HUES6 (cell line): ENCODE measurements around the gene CD6.

ENCODE experiments used
- H3K27ac ChIP-seq: 2 replicates; pipeline ENCODE4 v1.7.0; 2013; ENCODE audit warnings: low read depth, mild to moderate bottlenecking, low read length, inconsistent platforms
- H3K27me3 ChIP-seq: 2 replicates; pipeline ENCODE4 v1.6.1; 2013; ENCODE audit warnings: low read length; ENCODE audit not compliant: control insufficient read depth, insufficient read depth
- H3K36me3 ChIP-seq: 2 replicates; pipeline ENCODE4 v1.6.1; 2013; ENCODE audit warnings: low read length; ENCODE audit not compliant: control insufficient read depth, insufficient read depth
- H3K4me1 ChIP-seq: 2 replicates; pipeline ENCODE4 v1.6.1; 2013; ENCODE audit warnings: low read length; ENCODE audit not compliant: control insufficient read depth, insufficient read depth
- H3K4me3 ChIP-seq: 2 replicates; pipeline ENCODE4 v1.5.1; 2013; ENCODE audit warnings: low read depth, low read length
- H3K9ac ChIP-seq: one replicate; pipeline ENCODE4 v1.6.1; 2013; ENCODE audit warnings: mild to moderate bottlenecking, low read length
- H3K9me3 ChIP-seq: 2 replicates; pipeline ENCODE4 v1.6.1; 2013; ENCODE audit warnings: low read depth, low read length; ENCODE audit not compliant: control insufficient read depth, insufficient read depth

The CD6 gene

DNA sequence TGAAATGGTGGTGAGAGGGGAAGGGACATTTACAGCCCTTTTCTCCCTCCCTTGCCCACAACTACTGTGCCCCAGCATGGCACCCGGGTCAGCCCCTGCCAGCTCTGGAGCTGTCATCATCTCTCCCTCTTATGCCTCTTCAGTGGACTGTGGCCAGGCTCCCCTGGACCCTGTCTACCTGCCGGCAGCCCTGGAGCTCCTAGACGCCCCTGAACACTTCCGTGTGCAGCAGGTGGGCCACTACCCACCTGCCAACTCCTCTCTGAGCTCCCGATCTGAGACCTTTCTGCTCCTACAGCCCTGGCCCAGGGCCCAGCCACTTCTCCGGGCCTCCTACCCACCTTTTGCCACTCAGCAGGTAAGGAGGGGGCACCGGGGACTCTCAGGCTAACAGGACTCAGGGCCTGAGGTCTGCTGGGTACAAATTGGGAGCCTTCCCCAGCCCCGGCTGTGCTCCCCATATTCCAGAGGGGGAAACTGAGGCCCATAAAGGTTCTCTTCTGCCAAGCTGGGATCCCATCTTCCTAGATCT, 44.4 kb upstream of the CD6 start:
- Histone ChIP-seq H3K36me3 (peaks cover 46% of the 10 kb centered on the region), H3K27me3 (no peaks in the 10 kb centered on the region), H3K9ac (no peak overlapping the region), H3K27ac (no peak overlapping the region), H3K9me3 (no peaks in the 10 kb centered on the region), H3K4me1 (peaks cover 16% of the 10 kb centered on the region; the same call in 1 of the 2 replicates), H3K4me3 (no peak overlapping the region)

- Histone ChIP-seq H3K4me3 (no peak overlapping the region), H3K4me1 (peaks cover 17% of the 10 kb centered on the region; the same call in 1 of the 2 replicates), H3K27me3 (no peaks in the 10 kb centered on the region), H3K27ac (no peak overlapping the region), H3K9ac (no peak overlapping the region), H3K9me3 (no peaks in the 10 kb centered on the region), H3K36me3 (peaks cover 50% of the 10 kb centered on the region)
Measured at GRCh38 chr11:60927600-60927999, 43.9 kb upstream of the CD6 start.

DNA sequence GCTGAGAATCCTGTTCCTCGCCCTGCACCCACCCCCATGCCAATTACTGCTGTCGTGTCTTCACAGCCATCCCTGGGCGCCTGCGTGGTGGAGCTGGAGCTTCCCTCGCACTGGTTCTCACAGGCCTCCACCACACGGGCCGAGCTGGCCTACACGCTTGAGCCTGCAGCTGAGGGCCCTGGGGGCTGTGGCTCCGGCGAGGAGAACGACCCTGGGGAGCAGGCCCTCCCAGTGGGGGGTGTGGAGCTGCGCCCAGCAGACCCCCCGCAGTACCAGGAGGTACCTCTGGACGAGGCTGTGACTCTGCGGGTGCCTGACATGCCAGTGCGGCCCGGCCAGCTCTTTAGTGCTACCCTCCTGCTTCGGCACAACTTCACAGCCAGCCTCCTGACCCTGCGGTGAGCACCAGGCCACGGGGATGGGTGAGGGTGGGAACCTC, 42.9 kb upstream of the CD6 start:
- H3K27ac ChIP-seq, result no peak overlapping the region
- H3K9me3 ChIP-seq, result no peaks in the 10 kb centered on the region
- no peaks in the 10 kb centered on the region for H3K27me3 ChIP-seq
- peaks cover 18% of the 10 kb centered on the region; the same call in 1 of the 2 replicates for H3K4me1 ChIP-seq
- no peak overlapping the region for H3K4me3 ChIP-seq
- H3K9ac ChIP-seq, result no peak overlapping the region
- H3K36me3 ChIP-seq, result peaks cover 54% of the 10 kb centered on the region

GRCh38 chr11:60929764-60930163, 41.7 kb upstream of the CD6 start:
- H3K9ac ChIP-seq, result no peak overlapping the region
- H3K4me1 ChIP-seq, result peaks cover 12% of the 10 kb centered on the region; the same call in 1 of the 2 replicates
- no peak overlapping the region for H3K27ac ChIP-seq
- no peak overlapping the region for H3K4me3 ChIP-seq
- peaks cover 60% of the 10 kb centered on the region for H3K36me3 ChIP-seq
- no peaks in the 10 kb centered on the region for H3K9me3 ChIP-seq
- H3K27me3 ChIP-seq, result no peaks in the 10 kb centered on the region

- Histone ChIP-seq H3K27me3 (no peaks in the 10 kb centered on the region), H3K9ac (no peak overlapping the region), H3K36me3 (peaks cover 63% of the 10 kb centered on the region), H3K27ac (no peak overlapping the region), H3K4me1 (peaks cover 8% of the 10 kb centered on the region; the same call in 1 of the 2 replicates), H3K9me3 (no peaks in the 10 kb centered on the region), H3K4me3 (no peak overlapping the region)
Measured at GRCh38 chr11:60930394-60930793, 41.1 kb upstream of the CD6 start.

DNA sequence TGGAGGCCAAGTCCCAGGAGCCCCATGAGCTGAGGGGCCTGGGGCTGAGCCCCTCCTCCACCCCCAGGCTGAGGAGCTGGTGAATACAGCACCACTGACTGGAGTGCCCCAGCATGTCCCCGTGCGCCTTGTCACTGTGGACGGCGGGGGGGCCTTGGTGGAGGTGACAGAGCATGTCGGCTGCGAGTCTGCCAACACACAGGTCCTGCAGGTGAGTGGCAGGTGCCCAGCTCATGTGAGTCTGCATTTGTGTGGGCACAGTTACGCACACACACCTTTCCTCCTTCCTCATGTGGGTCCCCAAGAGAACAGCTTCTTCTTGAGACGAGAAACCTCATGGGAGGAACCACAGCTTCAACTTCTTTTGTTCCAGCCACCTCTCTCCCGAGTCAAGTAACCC, 39.6 kb upstream of the CD6 start:
- Histone ChIP-seq H3K27ac (no peak overlapping the region), H3K27me3 (no peaks in the 10 kb centered on the region), H3K9me3 (no peaks in the 10 kb centered on the region), H3K4me1 (peaks cover 2% of the 10 kb centered on the region; the same call in 1 of the 2 replicates), H3K9ac (no peak overlapping the region), H3K36me3 (peaks cover 72% of the 10 kb centered on the region), H3K4me3 (no peak overlapping the region)

- H3K4me3 ChIP-seq, result no peak overlapping the region
- H3K36me3 ChIP-seq, result peaks cover 72% of the 10 kb centered on the region
- H3K4me1 ChIP-seq, result peaks cover 2% of the 10 kb centered on the region; the same call in 1 of the 2 replicates
- no peaks in the 10 kb centered on the region for H3K9me3 ChIP-seq
- no peak overlapping the region for H3K27ac ChIP-seq
- H3K27me3 ChIP-seq, result no peaks in the 10 kb centered on the region
- H3K9ac ChIP-seq, result no peak overlapping the region
Measured at GRCh38 chr11:60932605-60933356, 38.7 kb upstream of the CD6 start.

DNA sequence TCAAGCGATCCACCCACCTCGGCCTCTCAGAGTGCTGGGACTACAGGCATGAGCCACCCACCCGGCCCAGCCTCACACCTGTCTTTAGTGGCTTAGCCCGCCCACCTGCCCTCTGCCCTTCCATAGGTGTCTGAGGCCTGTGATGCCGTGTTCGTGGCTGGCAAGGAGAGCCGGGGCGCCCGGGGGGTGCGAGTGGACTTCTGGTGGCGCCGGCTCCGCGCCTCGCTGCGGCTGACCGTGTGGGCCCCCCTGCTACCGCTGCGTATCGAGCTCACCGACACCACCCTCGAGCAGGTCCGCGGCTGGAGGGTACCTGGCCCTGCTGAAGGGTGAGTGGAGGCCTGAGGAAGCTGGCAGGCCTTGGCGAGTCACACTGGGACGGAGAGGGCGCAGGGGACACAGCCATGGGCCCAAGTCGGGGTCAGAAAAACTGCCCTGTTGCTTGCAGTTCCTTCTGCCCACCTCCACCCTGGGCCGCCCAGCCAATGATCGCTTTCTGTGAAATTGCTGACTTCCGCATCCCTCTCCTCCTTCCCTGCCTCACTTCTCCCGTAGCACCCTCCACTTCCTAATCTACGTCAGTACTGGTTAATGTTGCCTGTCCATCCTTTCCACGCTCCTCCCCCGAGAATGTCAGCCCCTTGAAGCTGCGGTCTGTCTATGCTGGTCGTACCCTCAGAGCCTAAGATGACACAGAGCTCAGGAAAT, 37.9 kb upstream of the CD6 start:
- H3K9me3 ChIP-seq, result no peaks in the 10 kb centered on the region
- H3K4me1 ChIP-seq, result peaks cover 2% of the 10 kb centered on the region; the same call in 1 of the 2 replicates
- no peak overlapping the region for H3K4me3 ChIP-seq
- peaks cover 64% of the 10 kb centered on the region for H3K36me3 ChIP-seq
- no peak overlapping the region for H3K27ac ChIP-seq
- no peak overlapping the region for H3K9ac ChIP-seq
- H3K27me3 ChIP-seq, result no peaks in the 10 kb centered on the region

DNA sequence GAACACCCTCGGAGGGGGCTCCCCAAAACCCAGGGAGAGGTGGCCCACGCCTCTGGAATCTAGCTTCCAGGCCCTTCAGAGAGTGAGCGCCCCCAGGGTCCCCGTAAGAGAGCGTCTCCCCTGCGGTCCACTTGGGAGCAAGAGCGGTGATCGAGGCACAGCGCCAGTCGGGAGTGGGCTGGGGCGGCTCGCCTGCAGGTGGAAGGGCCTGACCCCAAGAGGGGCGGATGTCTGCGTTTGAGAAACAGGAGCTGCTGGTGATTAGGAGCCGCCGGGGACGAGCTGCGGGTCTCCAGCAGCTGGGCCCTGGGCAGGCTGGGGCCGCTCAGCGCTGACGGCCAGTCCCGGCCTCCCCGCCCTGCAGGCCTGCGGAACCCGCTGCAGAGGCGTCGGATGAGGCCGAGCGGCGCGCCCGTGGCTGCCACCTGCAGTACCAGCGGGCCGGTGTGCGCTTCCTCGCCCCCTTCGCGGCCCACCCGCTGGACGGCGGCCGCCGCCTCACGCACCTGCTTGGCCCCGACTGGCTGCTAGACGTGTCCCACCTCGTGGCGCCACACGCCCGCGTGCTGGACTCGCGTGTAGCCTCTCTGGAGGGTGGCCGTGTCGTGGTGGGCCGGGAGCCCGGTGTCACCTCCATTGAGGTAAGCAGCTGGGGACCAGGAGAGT, 37.2 kb upstream of the CD6 start:
- Histone ChIP-seq H3K27me3 (no peaks in the 10 kb centered on the region), H3K9me3 (no peaks in the 10 kb centered on the region), H3K36me3 (peaks cover 57% of the 10 kb centered on the region), H3K4me3 (no peak overlapping the region), H3K27ac (no peak overlapping the region), H3K4me1 (peaks cover 2% of the 10 kb centered on the region; the same call in 1 of the 2 replicates), H3K9ac (no peak overlapping the region)

DNA sequence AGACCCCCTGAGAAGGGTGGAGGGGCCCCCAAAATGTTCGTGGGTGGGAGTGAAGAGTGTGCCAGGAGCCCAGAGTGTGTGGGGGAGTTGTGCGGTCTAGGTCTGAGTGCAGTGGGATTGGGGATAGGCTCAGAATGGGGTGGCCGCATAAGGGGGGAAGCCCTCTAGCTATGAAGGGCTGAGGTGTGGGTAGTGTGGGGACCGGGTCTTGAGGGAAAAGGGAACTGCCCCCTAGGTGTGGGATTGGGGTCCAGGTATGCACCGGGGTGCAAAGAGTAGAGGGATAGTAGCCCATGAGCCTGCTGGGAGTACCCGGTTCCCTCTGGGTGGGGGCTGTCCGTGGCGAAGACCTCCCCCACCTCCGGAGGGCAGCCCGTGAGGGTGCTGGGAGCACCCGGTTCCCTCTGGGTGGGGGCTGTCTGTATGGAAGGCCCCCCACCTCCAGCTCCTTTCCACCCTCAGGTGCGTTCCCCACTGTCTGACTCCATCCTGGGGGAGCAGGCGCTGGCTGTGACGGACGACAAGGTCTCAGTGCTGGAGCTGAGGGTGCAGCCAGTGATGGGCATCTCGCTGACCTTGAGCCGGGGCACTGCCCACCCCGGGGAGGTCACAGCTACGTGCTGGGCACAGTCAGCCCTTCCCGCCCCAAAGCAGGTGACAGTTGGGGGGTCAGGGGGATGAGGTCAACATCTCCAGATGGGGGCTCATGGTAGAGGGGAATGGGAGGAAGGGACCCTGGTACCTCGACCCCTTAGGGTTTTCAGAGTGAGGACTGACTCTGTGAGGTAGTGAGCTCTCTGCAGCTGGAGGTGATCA, 36.5 kb upstream of the CD6 start:
- Histone ChIP-seq H3K9me3 (no peaks in the 10 kb centered on the region), H3K27ac (no peak overlapping the region), H3K9ac (no peak overlapping the region), H3K4me3 (no peak overlapping the region), H3K4me1 (peaks cover 2% of the 10 kb centered on the region; the same call in 1 of the 2 replicates), H3K36me3 (peaks cover 50% of the 10 kb centered on the region), H3K27me3 (no peaks in the 10 kb centered on the region)
